HG03280 (cell line): Measurements from ENCODE around the gene KLHL33.
"Not testable (repeated sequence)": the region's sequence is repeated elsewhere in the genome, so short reads cannot be mapped to it uniquely, and the experiment has no call there.

ENCODE experiments used
- ATAC-seq: cut with Tn5 transposase; IDR thresholded peaks from one replicate; pipeline ENCODE4 v1.9.1; 2021; ENCODE audit warnings: mild to moderate bottlenecking, moderate library complexity; ENCODE audit not compliant: unreplicated experiment

The KLHL33 gene

GRCh38 chr14:20454516-20455354 lies 18.8 kb upstream of the KLHL33 start, which contains the start of the genes APEX1 and OSGEP:
Gene APEX1 (plus strand): TSS chr14:20455226. CDS start chr14:20455646, 420 bp downstream.
Gene OSGEP (minus strand): TSS chr14:20454812. CDS start chr14:20454683, 129 bp downstream.
- peak; percentile 89 for ATAC-seq

- ATAC-seq: not testable (repeated sequence)
Measured at GRCh38 chr14:20452831-20453230, 16.9 kb upstream of the KLHL33 start.

DNA sequence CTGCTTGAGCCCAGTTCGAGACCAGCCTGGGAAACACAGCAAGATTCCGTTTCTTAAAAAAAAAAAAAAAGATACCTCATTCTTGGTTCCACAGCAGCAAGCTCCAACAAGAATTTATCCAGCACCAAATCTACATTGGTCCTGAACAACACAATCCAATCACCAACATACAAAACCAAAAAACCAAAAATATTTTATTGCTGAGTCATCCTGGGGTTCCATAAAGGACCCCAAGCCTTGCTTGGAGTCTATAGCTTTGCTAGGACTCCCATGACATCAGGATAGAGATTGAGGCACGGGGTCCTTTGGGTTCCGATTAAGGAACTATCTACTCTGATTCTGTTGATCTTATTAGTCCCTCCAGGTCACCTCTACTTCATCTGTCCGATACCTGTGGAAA lies 10.9 kb upstream of the KLHL33 start:
- no peak for ATAC-seq

DNA sequence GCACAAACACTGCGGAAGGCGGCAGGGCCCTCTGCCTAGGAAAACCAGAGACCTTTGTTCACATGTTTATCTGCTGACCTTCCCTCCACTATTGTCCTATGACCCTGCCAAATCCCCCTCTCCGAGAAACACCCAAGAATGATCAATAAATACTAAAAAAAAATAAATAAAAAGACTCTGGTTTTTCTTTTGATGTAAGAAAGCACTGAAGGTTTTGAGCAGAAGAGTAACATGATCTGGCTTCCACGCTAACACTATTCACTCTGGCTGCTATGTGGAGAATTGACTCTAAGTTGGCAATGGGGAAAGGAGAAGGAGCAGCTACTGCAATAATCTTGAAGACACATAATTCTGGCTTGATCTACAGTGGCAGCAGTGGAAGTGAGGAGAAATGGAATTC lies 7.7 kb upstream of the KLHL33 start:
- ATAC-seq: not testable (repeated sequence)

- ATAC-seq: no peak
Measured at GRCh38 chr14:20441461-20441860, 5.5 kb upstream of the KLHL33 start.

DNA sequence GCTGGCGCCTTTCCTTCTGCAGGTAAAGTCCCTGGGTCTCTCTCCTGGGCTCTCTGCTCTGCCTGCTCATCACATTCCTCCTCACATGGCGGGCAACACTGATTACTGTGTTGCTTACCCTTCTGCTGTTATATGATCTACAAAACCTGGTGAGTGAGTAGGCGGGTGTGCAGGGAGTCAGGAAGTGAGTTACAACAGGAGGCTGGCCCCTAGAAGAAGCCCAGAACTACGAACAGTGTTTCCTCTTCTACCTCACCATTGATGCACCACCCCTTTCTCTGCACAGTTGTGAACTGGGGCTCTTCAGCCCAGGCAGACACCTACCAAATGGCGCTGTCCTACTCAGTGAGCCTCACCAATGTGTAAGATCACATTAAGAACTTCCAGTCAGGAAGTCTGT lies 4.9 kb upstream of the KLHL33 start:
- no peak for ATAC-seq

DNA sequence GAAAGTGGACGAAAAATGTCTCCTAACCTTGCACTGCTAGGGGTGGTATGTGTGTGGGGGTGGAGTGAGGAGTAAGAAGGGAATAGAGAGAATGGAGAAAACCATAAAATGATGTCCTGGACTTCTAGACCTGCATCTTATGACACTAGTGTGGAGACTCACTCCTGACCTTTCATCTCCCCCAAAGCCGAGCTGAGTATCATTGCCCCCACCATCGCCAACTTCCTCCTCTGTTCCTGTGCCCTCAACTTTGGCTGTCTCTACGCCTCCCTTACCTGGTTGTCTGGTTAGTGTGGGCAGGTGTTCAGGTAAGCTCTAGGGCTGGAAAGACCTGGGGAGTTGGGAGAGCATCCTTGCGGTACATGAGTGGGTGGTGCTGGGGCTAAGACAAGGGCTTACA lies 4.5 kb upstream of the KLHL33 start:
- ATAC-seq: no peak

GRCh38 chr14:20438664-20439063 lies 2.7 kb upstream of the KLHL33 start:
- ATAC-seq: no peak

DNA sequence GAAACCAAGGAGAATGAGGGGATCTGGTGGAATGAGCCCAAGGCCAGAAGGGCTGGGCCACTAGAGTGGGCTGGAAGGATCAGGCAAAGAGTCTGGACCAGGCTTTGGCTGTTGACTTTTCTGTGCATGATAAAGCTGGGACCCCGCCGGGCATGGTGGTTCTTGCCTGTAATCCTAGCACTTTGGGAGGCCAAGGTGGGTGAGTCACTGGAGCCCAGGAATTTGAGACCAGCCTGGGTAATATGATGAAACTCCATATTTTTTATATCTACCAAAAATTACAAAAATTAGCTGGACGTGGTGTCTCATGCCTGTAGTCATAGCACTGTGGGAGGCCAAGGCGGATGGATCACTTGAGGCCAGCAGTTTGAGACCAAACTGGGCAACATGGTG lies 393 bp upstream of the KLHL33 start:
- no peak for ATAC-seq

DNA sequence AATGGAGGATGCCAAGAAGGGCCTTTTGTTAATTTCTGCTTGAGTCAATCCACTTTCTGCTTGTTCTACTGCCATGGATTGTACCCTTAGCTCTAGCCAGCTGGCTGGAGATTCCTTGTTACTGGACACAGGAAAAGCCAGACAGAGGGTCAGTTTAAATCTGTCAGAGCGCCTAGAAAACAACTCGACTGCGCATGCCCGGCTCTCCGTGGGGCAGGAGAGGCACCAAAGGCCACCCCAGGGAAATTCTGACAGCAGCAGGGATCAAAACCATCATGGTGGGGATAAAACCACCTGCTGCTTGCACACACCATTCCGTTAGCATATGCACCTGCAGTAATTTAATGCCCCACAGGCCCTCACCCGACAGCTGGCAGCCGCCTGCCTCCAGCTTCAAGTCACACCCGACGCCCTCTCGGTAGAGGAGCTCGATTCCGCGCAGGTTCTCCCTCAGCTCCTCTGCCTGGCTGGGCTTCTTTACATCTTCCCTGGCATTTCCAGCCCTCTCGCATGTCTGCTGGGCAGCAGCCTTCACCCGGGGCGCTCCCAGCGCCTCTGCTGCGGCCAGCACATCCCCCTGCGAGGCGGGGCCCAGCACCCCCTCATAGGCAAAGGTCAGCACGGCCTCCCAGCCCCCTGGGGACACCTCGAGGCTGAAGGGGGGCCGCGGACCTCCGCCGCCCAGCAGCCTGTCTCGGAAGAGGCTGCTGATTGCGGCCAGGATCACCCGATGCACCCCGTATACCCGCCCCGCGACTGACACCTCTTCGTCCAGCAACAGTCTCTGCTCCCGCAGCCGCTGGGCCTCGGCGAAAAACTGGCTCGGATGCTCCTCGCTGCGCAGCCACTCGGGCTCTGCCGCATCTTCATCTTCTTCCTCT lies 1.0 kb downstream of the KLHL33 start:
- ATAC-seq: no peak

GRCh38 chr14:20429801-20430669 lies 5.9 kb downstream of the KLHL33 start:
- ATAC-seq: no peak

DNA sequence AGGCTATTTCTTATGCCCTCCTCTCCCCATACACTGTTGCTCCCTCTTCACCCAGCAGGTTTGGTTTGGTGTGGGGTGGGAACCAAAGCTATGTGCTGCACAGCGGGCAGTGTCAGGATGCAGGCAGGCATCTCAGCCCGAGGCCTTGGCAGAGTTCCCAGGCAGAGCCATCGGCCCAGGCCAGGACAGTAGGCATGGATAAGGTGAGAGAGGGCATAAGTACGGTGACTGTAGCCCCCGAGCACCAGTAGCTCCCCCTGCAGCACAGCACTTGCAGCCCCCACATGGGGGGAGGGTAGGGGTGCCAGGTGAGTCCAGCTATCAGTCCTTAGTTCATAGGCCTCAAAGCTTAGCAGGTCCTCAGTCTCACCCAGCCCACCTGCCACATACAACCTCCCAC lies 7.2 kb downstream of the KLHL33 start:
- ATAC-seq: no peak

- ATAC-seq: peak; percentile 24
Measured at GRCh38 chr14:20428010-20428365, 8.0 kb downstream of the KLHL33 start.

- peak; percentile 56 for ATAC-seq
Measured at GRCh38 chr14:20427231-20428009, 8.5 kb downstream of the KLHL33 start.

DNA sequence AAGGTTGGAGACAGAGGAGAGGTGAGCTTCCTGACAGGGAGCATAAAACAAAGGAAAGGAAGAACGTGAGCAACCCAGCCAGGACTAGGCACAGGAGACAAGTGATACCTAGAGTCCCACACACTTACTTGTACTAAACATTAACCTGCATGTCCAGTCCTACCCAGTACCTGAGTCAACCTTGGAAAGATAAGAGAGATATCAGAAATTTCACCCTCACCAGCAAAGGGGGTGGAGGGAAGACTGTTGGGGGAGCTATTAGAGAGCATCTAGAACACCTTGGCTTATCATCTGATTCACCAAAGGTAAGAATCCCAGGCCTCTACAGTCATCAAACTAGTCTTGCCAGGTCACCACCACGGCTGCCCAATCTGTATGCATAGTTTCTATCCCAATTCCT lies 11.1 kb downstream of the KLHL33 start:
- no peak for ATAC-seq

- ATAC-seq: no peak
Measured at GRCh38 chr14:20422886-20423285, 13.1 kb downstream of the KLHL33 start.

GRCh38 chr14:20421267-20421666 lies 14.7 kb downstream of the KLHL33 start:
- ATAC-seq: no peak

- ATAC-seq: no peak
Measured at GRCh38 chr14:20419419-20419818, 16.5 kb downstream of the KLHL33 start.

GRCh38 chr14:20418501-20418909 lies 17.5 kb downstream of the KLHL33 start:
- no peak for ATAC-seq
